Aorta (tissue), 5 donors: ENCODE results near the gene ADGRA1. TPM values are rescaled to one million over a fixed set of nuclear protein-coding genes. Genes with fewer than 3 reads are reported as not detected.
A peak's percentile ranks its signal among the peaks of the same experiment; 100 is the strongest.

Source experiments
- ATAC-seq: fragments of 200-7000 bp; cut with Tn5 transposase; one replicate; pipeline ENCODE4 v1.9.1; 2022; ENCODE audit warnings: moderate library complexity; ENCODE audit not compliant: low FRiP score
- DNase-seq, 2 donors: peaks; one replicate each; pipeline ENCODE4 v3.0.0-alpha.2; 2020
- H3K27ac ChIP-seq, 2 donors: one replicate each; pipeline ENCODE4 v1.5.1; 2013; ENCODE audit warnings: low read length in 2 of 2, mild to moderate bottlenecking in 2 of 2, moderate library complexity in 2 of 2, control low read depth in 1 of 2, inconsistent platforms in 1 of 2, low read depth in 1 of 2
- H3K27me3 ChIP-seq, 2 donors: one replicate each; pipeline ENCODE4 v1.6.1; 2013; ENCODE audit warnings: control low read depth in 1 of 2, low read length in 1 of 2, mild to moderate bottlenecking in 1 of 2, moderate library complexity in 1 of 2; ENCODE audit not compliant: insufficient read depth in 2 of 2, control insufficient read depth in 1 of 2
- H3K36me3 ChIP-seq, 2 donors: one replicate each; pipeline ENCODE4 v1.6.1; 2013; ENCODE audit warnings: control low read depth in 1 of 2, low read length in 1 of 2, mild to moderate bottlenecking in 1 of 2; ENCODE audit not compliant: insufficient read depth in 2 of 2, control insufficient read depth in 1 of 2
- H3K4me1 ChIP-seq, 2 donors: one replicate each; pipeline ENCODE4 v1.6.1; 2013; ENCODE audit warnings: low read length in 2 of 2, control low read depth in 1 of 2, mild to moderate bottlenecking in 1 of 2, moderate library complexity in 1 of 2; ENCODE audit not compliant: insufficient read depth in 2 of 2, control insufficient read depth in 1 of 2
- H3K4me3 ChIP-seq, 2 donors: one replicate each; pipeline ENCODE4 v1.5.1; 2013; ENCODE audit warnings: low read length in 2 of 2, control low read depth in 1 of 2, mild to moderate bottlenecking in 1 of 2
- H3K9me3 ChIP-seq: one replicate; pipeline ENCODE4 v1.6.1; 2013; ENCODE audit warnings: mild to moderate bottlenecking, low read length; ENCODE audit not compliant: control insufficient read depth
- WGBS, 2 donors: extraction: QIAGEN DNeasy Blood & Tissue Kit; methylation state at CpG; one replicate each; pipeline ENCODE4 v1.1.7; 2013; 5-methylcytosine and 5-hydroxymethylcytosine counted together
- intact Hi-C, 2 donors: fragments of 100-400 bp; cut with DNase I; formaldehyde crosslinking; loops; one replicate each; pipeline versions ENCODE4 v1.14.2 to v1.15.0; 2022
- polyA plus RNA-seq, 2 donors: library from polyadenylated mRNA; stranded (reverse); fragments of 200-250 nt; gene quantifications; one replicate each; pipeline ENCODE4 v1.2.3, GENCODE V29; 2013
- total RNA-seq, 2 donors: library from RNA; stranded (reverse); fragmentation: NEBNext Ultra II Directional; extraction: Animal tissue kit (Norgen Biotek cat#: 25700); gene quantifications; one replicate each; pipeline ENCODE4 v1.2.1, GENCODE V29; 2021
- donor health status: healthy with polysubstance abuse.
- donor health status: Bipolar disorder and iron deficiency.
- donor health status: DM: no; HTN: no; CAD: no.
- donor health status: DM: no; HTN: no; CAD: no.
- donor health status: DM: yes; HTN: yes; CAD: no.

The ADGRA1 gene
- total and polyA plus RNA-seq, 4 donors: 0.20 TPM; not detected in 3

DNA sequence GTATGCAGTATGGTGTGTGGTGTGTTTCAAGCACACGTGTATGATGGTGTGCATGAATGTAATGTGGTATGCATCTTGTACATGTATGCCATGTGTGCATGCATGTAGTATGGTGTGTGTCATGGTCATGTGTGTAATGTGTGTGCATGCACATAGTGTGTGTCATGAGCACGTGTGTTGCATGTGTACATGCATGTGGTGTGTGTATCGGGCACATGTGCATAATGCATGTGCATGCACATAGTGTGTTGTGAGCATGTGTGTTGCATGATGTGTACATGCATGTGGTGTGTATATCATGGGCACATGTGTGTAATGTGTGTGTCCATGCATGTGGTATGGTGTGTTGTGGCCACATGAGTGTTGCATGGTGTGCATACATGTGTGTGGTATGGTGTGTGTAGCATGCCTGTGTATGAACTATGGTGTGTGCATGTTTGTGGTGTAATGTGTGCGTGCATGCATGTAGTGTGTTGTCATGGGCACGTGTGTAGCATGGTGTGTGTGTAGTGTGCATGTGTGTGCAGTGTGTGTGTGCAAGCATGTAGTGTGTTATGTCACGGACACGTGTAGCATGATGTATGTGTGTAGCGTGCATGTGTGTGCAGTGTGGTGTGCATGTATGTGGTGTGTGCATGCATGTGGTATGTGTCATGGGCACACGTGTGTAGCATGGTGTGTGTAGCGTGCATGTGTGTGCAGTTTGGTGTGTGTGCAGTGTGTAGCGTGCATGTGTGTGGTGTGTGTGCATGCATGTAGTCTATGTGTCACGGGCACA lies 89.8 kb downstream of the ADGRA1 start:
- H3K9me3 ChIP-seq: no peaks in the 10 kb centered on the region
- no peak for ATAC-seq
- H3K4me3 ChIP-seq: no peak overlapping the region
- DNase-seq: peak; percentile 12 to 35
- H3K4me1 ChIP-seq: no peaks in the 10 kb centered on the region
- H3K27ac ChIP-seq: no peak overlapping the region
- no peaks in the 10 kb centered on the region for H3K27me3 ChIP-seq
- intact Hi-C loops: no loop called here
- no peaks in the 10 kb centered on the region for H3K36me3 ChIP-seq
- 92 to 95% methylated on average over 12 of the region's 12 CpGs for WGBS, 2 donors

DNA sequence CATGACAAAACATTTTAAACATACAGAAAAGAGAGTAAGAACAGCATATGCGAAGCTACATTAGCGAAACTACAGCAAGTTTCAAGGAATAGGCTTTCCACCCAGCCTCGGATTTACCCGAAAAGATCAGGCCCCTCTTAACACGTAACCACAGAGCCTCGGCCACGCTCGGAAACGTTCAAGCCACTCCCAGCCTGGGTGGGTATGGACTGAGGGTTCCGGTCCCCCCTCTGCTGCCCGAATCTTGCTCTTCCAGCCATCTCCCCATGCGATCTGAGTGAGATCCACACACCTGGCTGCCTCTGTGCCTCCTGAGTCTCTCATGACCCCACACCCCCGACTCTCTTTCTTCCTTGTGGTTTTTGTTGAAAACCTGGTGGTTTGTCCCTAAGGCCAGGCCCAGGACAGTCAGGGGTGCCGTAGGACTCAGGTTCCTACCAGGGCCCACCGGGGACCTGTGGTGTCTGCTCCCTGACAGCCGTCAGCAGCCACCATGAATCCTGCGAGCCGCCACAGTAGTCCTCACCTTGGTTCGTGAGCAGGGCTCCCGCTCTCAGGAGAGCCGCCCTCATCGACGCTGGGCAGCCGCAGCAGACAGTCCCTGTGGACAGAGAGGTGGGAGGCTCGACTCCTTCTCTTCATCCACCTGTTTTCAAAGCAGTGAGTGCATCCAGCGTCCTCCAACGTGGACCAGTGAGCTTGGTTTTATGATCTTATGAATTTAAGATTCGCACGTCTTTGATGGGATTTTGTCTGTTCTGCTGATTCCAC lies 90.8 kb downstream of the ADGRA1 start:
- WGBS, 2 donors: 93 to 94% methylated on average over 29 of the region's 29 CpGs
- no peak for ATAC-seq
- intact Hi-C loops: no loop called here
- Histone ChIP-seq H3K27ac (no peak overlapping the region), H3K36me3 (no peaks in the 10 kb centered on the region), H3K9me3 (no peaks in the 10 kb centered on the region), H3K27me3 (no peaks in the 10 kb centered on the region), H3K4me1 (no peaks in the 10 kb centered on the region), H3K4me3 (no peak overlapping the region)
- DNase-seq: peak in 1 of 2 donors; percentile 17

DNA sequence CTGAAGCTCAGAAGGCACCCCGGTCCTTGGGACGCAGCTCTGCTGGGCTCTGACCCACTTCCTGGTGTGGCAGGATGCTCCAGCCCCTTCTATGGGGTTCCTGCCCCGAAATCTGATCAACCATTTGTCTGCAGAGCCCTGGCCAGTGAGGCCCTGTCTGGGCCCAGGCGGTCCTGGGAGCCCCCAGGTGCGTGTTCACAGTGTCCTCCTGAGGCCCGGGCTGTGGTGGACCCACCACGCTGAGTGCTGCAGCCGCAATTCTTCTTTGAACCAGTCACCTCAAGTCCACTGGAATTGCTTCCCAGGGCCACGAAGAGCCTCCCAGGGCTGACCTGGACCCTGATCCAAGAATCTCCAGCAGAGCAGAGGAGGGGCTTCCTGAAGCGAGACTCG lies 91.4 kb downstream of the ADGRA1 start:
- Histone ChIP-seq H3K27me3 (no peaks in the 10 kb centered on the region), H3K9me3 (no peaks in the 10 kb centered on the region), H3K4me1 (no peaks in the 10 kb centered on the region), H3K27ac (no peak overlapping the region), H3K4me3 (no peak overlapping the region), H3K36me3 (no peaks in the 10 kb centered on the region)
- DNase-seq (peak in 1 of 2 donors; percentile 9), ATAC-seq (no peak)
- WGBS, 2 donors: 87 to 89% methylated on average over 11 of the region's 11 CpGs
- intact Hi-C loops: no loop called here

DNA sequence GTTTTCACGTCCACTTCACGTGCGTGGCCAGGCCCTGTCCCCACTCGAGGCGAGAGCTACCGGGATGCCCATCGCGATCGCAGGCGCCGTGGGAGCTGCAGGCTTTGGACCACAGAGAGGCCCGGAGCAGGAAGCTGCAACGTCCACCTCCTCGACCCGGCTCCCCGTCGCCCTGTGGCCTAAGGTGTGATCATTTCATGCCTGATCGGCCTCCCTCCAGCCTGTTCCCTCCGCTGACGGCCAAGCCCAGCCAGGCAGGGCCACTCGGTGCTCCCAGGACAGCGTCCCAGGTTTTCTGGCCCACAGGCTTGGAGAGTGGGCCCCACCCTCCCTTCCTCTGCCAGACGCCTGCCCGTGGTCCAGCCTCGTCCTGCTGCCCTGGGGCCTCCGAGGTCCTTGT lies 91.9 kb downstream of the ADGRA1 start:
- no peaks in the 10 kb centered on the region for H3K27me3 ChIP-seq
- H3K36me3 ChIP-seq: no peaks in the 10 kb centered on the region
- peak in 1 of 2 donors; percentile 45 for DNase-seq
- ATAC-seq: no peak
- no peak overlapping the region for H3K4me3 ChIP-seq
- 86 to 88% methylated on average over 24 to 26 of the region's 26 CpGs for WGBS, 2 donors
- intact Hi-C loops: no loop called here
- H3K9me3 ChIP-seq: no peaks in the 10 kb centered on the region
- H3K27ac ChIP-seq: no peak overlapping the region
- H3K4me1 ChIP-seq: no peaks in the 10 kb centered on the region

DNA sequence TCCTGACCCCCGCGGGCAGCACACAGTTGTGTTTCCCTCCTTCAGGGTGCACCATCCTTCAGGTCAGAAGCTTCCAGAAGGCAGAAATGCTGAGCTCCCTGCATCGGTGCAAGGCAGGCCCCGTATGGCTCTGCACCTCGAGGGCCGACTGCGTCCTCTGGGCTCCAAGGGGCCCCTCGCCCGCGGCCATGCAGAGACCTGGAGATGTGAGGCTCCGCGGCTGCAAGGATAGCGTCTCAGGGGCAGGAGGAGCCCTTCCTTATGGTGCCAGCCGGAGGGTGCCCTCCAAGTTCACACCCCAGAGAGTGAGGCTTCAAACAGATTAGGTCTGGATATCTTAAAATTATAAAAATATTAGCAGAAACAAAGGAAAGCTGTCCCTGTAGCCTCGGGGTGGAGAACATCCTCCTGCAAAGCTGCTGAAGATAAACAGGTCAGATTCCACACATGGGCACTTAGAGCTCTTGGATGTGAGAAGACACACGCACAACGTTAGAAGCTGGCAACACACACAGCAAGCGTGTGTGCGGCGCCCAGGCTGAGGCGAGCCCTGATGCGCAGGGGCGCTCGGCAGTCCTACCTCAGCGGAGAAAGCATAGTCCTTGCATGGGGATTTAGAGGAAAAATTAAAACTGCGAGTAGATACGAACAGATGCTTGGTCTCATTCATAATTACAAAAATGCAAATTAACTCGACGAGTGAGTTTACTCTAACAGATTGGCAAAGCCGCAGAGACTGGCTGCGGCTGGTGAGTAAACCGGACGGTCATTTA lies 92.7 kb downstream of the ADGRA1 start:
- WGBS, 2 donors: 90% methylated on average over 33 of the region's 33 CpGs
- H3K27me3 ChIP-seq: no peaks in the 10 kb centered on the region
- H3K4me3 ChIP-seq: no peak overlapping the region
- H3K9me3 ChIP-seq: no peaks in the 10 kb centered on the region
- DNase-seq: no peak
- no peak overlapping the region for H3K27ac ChIP-seq
- intact Hi-C loops: no loop called here
- no peak for ATAC-seq
- H3K4me1 ChIP-seq: no peaks in the 10 kb centered on the region
- H3K36me3 ChIP-seq: no peaks in the 10 kb centered on the region

DNA sequence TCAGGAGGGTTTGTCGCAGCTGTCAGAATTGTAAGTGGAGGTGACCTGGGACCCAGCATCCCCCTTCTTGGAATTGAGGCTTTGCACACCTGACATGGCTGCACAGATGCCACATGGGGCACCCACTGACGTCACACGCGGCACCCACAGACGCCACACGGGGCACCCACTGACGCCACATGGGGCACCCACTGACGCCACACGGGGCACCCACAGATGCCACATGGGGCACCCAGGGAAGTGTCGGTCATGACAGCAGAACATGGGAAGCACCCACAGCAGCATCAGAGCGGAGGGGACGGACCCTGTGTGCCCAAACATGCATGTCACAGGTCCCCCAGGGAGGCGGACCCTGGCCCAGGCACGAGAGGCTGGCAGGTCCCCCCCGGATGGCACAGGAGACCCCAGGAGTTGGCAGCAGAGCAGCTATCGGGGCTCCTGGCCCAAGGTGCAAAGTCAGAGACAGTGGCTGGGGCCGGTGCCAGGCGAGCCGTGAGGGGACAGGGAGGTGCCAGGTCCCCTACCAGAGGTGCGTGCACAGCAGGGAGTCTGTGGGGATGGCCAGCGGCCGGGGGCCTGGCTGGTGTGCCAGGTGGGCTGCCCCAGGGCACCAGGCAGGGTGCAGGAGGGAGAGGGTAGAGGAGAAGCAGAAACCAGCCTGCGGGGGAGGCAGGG lies 93.4 kb downstream of the ADGRA1 start:
- whole genome bisulfite sequencing, 2 donors: 89 to 90% methylated on average over 23 of the region's 23 CpGs
- no peaks in the 10 kb centered on the region for H3K9me3 ChIP-seq
- H3K27me3 ChIP-seq: no peaks in the 10 kb centered on the region
- DNase-seq: no peak
- no peaks in the 10 kb centered on the region for H3K36me3 ChIP-seq
- no peaks in the 10 kb centered on the region for H3K4me1 ChIP-seq
- ATAC-seq: no peak
- intact Hi-C loops: no loop called here
- no peak overlapping the region for H3K4me3 ChIP-seq
- H3K27ac ChIP-seq: no peak overlapping the region

Other genes starting within 250 kb of the ADGRA1 start
- under 1 TPM in 1 of 2 donors, not detected in 1; 0.42 TPM for gene CFAP46, start 145.4 kb upstream of the ADGRA1 start, total RNA-seq
- gene CFAP46, start 145.4 kb upstream of the ADGRA1 start, polyA plus RNA-seq: not detected
- gene KNDC1, start 72.3 kb downstream of the ADGRA1 start, total RNA-seq: under 1 TPM; 0.13 to 0.36 TPM
- gene KNDC1, start 72.3 kb downstream of the ADGRA1 start, polyA plus RNA-seq: under 1 TPM; 0.05 to 0.25 TPM
- not detected for gene UTF1, start 142.3 kb downstream of the ADGRA1 start, total RNA-seq
- not detected for gene UTF1, start 142.3 kb downstream of the ADGRA1 start, polyA plus RNA-seq
- gene VENTX, start 149.9 kb downstream of the ADGRA1 start, total RNA-seq: 1 to 10 TPM; 4.0 to 7.4 TPM
- gene VENTX, start 149.9 kb downstream of the ADGRA1 start, polyA plus RNA-seq: 1 to 10 TPM; 1.0 to 1.3 TPM
- gene ADAM8, start 188.9 kb downstream of the ADGRA1 start, total RNA-seq: 10 to 100 TPM; 11.2 to 17.0 TPM
- gene ADAM8, start 188.9 kb downstream of the ADGRA1 start, polyA plus RNA-seq: 1 to 10 TPM; 1.0 to 1.3 TPM
- 10 to 100 TPM; 40.0 to 49.1 TPM for gene TUBGCP2, start 220.9 kb downstream of the ADGRA1 start, total RNA-seq
- 100 to 1,000 TPM in 1 of 2 donors, 10 to 100 TPM in 1; 11.3 to 194 TPM for gene TUBGCP2, start 220.9 kb downstream of the ADGRA1 start, polyA plus RNA-seq
- gene ZNF511, start 221.0 kb downstream of the ADGRA1 start, total RNA-seq: 10 to 100 TPM; 18.2 to 28.5 TPM
- gene ZNF511, start 221.0 kb downstream of the ADGRA1 start, polyA plus RNA-seq: 10 to 100 TPM; 35.6 to 39.6 TPM
- gene CALY, start 249.0 kb downstream of the ADGRA1 start, total RNA-seq: not detected
- not detected for gene CALY, start 249.0 kb downstream of the ADGRA1 start, polyA plus RNA-seq